GM21390 (cell line): ENCODE results near the gene LDLRAD4.
"Not testable (repeated sequence)": the region's sequence is repeated elsewhere in the genome, so short reads cannot be mapped to it uniquely, and the experiment has no call there.

ENCODE experiments used
- ATAC-seq: cut with Tn5 transposase; IDR thresholded peaks from one replicate; pipeline ENCODE4 v1.9.1; 2021; ENCODE audit not compliant: unreplicated experiment

The LDLRAD4 gene

GRCh38 chr18:13324880-13325279 lies 106.3 kb downstream of the LDLRAD4 start:
- no peak for ATAC-seq

GRCh38 chr18:13328213-13328612 lies 109.7 kb downstream of the LDLRAD4 start:
- ATAC-seq: no peak

- ATAC-seq: no peak
Observed at GRCh38 chr18:13330996-13331395, 112.4 kb downstream of the LDLRAD4 start.

DNA sequence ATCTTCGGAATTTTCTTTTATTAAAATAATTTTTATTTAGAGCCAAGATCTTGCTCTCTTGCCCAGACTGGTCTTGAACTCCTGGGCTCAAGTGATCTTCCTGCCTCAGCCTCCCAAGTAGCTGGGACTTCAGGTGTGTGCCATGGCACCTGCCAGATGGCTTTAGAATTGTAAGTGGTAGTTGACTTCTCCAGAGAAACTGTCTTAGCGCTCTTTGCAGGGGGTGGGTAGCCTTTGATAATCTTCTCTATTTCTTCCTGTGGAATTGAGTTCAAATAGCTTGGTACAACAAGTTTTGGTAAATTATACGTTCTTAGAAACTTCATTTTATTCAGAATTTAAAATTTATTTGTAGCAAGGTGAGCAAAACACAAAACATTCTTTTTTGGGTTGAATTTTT lies 113.3 kb downstream of the LDLRAD4 start:
- no peak for ATAC-seq

DNA sequence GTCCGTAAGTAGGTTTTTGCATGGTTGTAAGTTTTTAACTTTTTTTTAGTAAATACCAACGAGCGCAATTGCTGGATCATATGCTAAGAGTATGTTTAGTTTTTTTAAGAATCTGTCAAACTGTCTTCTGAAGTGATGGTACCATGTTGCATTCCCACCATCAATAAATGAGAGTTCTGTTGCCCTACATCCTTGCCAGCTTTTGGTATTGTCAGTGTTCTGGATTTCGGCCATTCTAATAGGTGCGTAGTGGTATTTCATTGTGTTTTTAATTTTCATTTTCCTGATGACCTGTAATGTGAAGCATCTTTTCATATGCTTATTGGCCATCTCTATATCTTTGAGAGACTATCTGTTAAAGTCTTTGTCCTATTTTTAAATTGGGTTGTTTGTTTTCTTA lies 114.3 kb downstream of the LDLRAD4 start:
- ATAC-seq: no peak

GRCh38 chr18:13335903-13336302 lies 117.3 kb downstream of the LDLRAD4 start:
- ATAC-seq: no peak

DNA sequence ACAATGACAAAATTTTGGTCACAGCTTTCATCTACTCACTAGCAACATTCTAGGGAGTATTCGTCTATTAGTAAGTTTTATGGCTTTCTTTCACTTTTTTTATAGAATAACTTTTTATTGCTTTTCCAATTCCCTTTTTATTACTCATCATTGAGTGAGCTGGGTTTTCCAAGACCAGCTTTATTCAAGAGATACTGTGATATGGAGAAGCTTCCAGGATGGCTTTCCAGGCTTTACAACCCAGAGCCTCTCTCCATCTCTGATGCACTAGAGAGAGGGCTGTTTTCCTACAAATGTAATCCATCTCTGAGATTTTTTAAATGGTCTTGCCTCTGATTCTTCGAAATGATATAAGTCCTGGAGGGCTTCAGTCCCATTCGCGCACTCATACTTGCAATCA lies 118.3 kb downstream of the LDLRAD4 start:
- no peak for ATAC-seq

- ATAC-seq: no peak
Observed at GRCh38 chr18:13337369-13337768, 118.8 kb downstream of the LDLRAD4 start.

GRCh38 chr18:13338318-13338717 lies 119.8 kb downstream of the LDLRAD4 start:
- ATAC-seq: no peak

- ATAC-seq: no peak
Observed at GRCh38 chr18:13339653-13340052, 121.1 kb downstream of the LDLRAD4 start.

DNA sequence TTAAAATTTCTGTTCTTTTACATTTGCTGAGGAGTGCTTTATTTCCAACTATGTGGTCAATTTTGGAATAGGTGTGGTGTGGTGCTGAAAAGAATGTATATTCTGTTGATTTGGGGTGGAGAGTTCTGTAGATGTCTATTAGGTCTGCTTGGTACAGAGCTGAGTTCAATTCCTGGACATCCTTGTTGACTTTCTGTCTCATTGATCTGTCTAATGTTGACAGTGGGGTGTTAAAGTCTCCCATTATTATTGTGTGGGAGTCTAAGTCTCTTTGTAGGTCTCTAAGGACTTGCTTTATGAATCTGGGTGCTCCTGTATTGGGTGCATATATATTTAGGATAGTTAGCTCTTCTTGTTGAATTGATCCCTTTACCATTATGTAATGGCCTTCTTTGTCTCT lies 127.9 kb downstream of the LDLRAD4 start:
- ATAC-seq: not testable (repeated sequence)

DNA sequence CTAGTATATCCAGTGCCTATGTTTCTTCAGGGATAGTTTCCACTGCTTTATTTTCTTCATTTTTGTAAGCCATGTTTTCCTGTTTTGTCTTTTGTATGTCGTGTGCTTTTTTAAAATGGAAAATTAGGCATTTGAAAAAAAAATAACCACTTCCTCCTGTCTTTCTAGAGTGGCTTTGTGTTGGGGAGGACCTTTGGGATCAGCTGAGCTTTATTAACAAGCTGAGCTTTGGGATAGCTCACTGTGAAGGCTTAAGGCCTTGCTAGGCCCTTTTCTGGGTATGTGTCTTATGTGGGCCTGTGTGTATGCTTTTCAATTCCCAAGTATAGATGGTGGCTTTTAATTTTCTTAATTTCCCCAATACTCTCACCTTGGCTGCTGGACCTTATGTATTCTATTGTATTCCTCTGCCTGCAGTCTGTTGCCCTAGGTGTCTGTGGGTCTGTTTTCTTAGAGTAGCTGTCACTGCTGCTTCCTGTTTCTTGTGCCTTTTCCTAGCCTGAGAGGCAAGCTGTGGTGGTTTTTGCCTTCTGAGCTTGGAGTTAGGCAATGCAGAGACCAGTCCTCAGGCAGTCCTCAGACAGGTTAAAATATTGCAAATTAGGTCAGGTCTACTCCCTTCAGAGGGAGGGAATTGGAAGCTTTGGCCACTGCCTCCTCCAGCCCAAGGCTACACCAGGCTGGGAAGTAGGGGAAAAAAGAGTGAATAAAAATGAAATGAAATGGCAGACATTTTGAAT lies 134.7 kb downstream of the LDLRAD4 start:
- ATAC-seq: no peak

- ATAC-seq: no peak
Observed at GRCh38 chr18:13354402-13354801, 135.8 kb downstream of the LDLRAD4 start.

- ATAC-seq: no peak
Observed at GRCh38 chr18:13356032-13356431, 137.5 kb downstream of the LDLRAD4 start.

- no peak for ATAC-seq
Observed at GRCh38 chr18:13357289-13357688, 138.7 kb downstream of the LDLRAD4 start.

DNA sequence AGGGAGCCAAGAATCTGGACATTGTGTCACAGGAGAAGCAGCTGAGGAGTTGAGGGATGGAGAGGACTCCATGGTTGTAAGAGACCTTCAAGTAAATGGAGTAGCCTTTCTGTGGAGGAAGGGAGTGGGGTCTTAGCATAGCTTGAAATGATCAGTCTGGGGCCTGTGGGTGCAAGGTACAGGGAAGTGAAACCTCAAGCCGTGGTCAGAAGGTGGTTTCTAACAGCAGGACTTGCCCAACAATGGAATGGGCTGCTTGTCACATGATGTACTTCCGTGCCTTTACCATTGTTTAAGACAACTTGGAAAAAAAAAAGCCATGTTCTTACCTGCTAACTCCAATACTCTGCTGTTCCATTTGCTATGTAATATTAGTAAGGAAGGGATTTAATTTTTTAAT lies 140.7 kb downstream of the LDLRAD4 start:
- no peak for ATAC-seq

DNA sequence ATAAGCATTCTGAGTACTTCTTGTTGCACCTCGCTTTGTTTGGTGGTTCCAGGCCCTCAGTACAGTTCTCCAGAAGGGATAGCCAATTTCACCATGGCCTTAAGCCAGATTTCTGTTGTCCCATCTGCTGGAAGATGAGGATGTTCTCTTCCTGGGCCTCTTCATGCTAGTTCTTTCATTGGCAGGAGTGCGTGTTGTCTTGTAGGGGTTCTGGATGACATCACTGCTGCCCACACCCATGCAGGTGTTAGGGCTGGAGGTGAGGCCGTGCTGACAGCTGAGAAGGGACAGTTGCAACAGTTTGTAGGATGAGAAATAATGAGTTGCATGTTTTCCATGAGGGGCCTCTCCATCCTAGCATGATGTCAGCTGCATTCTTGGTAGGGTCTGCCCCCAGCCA lies 142.9 kb downstream of the LDLRAD4 start:
- no peak for ATAC-seq

GRCh38 chr18:13362051-13362450 lies 143.5 kb downstream of the LDLRAD4 start:
- ATAC-seq: no peak

DNA sequence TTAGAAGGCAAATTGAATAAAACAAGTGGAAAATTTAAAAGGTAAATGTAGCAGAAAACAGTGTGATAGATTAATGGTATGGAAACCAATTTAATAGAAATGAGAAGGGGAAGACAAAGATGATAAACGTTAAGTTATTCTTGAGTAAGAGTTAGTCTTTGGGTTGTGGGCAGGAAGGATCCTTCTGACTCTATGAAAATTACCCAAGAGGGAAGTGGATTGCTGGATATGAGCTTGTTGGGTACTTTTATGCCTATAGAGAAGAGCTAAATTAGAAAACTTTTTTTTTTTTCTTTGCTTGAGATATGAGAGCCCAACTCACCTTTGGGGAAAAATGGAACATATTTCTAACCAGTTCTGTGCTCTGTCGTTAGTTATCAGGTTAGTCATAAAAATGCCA lies 144.0 kb downstream of the LDLRAD4 start:
- no peak for ATAC-seq

DNA sequence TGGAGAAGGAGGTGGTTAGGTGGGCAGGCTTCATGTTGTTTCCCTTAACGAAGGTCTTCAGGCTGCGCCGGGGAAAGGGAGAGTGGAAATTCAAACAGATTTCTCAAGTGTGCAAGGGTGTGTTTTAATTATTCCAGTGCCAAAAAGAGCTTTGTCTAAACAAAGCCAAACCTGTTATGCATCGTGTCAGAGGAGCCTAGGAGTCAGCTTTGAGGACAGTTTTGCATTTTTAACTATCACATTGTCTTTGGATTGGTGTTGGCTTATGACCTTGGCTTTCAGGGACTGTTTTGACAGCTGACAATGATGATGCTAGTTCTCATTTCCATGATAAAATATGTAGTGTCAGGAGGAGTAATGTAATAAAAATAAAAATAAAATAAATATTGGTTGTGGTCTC lies 144.8 kb downstream of the LDLRAD4 start:
- ATAC-seq: no peak

GRCh38 chr18:13364721-13365205 lies 146.2 kb downstream of the LDLRAD4 start:
- ATAC-seq: no peak

DNA sequence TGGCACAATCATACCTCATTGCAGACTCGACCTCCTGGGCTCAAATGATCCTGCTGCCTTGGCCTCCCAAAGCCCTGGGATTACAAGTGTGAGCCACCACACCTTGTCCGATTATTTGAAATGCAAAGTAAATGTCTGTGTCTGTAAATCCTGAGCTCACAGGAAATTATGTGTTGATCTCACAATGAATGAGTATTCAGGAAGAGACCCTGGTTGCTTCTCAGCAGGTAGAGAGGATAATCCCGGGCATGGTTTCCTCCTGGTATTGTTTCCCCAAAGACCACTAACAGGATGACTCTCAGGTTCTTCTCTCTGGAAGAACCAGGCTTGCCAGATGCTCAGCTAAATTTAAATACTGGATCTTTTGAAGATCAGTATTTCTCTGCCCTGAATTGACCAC lies 147.6 kb downstream of the LDLRAD4 start:
- ATAC-seq: no peak

DNA sequence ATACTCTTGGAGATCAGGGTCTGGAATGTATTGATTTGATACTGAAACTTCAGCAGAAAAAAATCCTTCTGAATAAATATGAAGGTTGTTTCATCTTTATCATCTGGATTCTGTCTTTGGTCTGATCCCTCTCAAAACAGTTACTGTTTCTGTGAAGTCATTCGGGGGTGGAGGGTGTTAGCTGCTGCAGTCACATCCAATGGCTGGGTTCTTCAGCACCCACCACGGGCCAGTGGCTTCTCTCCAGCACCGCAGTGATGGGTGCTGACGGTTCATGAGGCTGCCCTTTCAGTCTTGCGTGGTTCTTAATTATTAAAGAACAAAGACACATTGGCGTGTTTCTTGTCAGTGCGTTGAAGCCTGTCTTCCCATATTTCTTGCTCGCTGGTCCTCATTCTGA lies 148.0 kb downstream of the LDLRAD4 start:
- ATAC-seq: no peak
